GM06990 (cell line): ENCODE measurements around the gene NOSIP.
A peak's percentile ranks its signal among the peaks of the same experiment; 100 is the strongest.

Experiments
- DNase-seq: peaks from one replicate; pipeline ENCODE4 v3.0.0-alpha.2; 2011; ENCODE audit not compliant: insufficient read length; ENCODE audit errors: extremely low read depth
- H3K27me3 ChIP-seq: replicated peaks from 2 replicates; pipeline ENCODE4 v1.6.0; 2011; ENCODE audit warnings: low read length; ENCODE audit not compliant: control insufficient read depth, insufficient read depth
- H3K36me3 ChIP-seq: 2 replicates; pipeline ENCODE4 v1.5.1; 2011; ENCODE audit warnings: low read length; ENCODE audit not compliant: control insufficient read depth, insufficient read depth
- H3K4me3 ChIP-seq: replicated peaks from 2 replicates; pipeline ENCODE4 v1.5.1; 2011; ENCODE audit warnings: low read depth, mild to moderate bottlenecking, control low read depth, low read length
- CTCF ChIP-seq: IDR thresholded peaks from 2 replicates; pipeline ENCODE4 v1.5.1; 2011; ENCODE audit warnings: low read length, control low read depth, mild to moderate bottlenecking, inconsistent platforms; ENCODE audit not compliant: insufficient read depth, poor library complexity, severe bottlenecking

Gene NOSIP

GRCh38 chr19:49538643-49539042, 41.7 kb downstream of the NOSIP start:
- TF ChIP-seq CTCF: no peak
- DNase-seq: no peak
- H3K27me3 ChIP-seq: no peaks in the 10 kb centered on the region
- H3K4me3 ChIP-seq: no peak overlapping the region
- no peaks in the 10 kb centered on the region for H3K36me3 ChIP-seq

DNA sequence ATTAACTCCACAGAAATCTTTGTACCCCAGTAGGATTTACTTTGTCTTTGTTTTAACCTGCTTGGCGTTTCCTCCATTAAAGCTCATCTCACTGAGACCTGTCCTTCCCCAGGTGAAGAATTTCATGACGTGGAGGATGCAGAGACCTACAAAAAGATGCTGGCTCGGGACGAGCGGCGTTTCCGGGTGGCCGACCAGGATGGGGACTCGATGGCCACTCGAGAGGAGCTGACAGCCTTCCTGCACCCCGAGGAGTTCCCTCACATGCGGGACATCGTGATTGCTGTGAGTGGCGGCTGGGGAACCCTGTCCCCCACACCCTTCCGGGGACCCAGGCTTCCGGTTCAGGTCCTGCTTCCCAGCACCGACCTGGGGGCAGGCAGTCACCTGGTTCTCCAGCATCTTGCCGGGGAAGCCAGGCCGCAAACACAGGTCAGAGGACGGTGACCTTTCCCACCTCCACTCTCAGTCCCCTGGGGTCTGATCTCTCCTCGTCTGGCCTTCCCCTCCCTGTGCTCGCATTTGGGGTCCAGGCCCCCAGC, 43.4 kb downstream of the NOSIP start:
- Histone ChIP-seq H3K36me3 (no peaks in the 10 kb centered on the region), H3K27me3 (no peaks in the 10 kb centered on the region), H3K4me3 (no peak overlapping the region)
- TF ChIP-seq CTCF: no peak
- no peak for DNase-seq

DNA sequence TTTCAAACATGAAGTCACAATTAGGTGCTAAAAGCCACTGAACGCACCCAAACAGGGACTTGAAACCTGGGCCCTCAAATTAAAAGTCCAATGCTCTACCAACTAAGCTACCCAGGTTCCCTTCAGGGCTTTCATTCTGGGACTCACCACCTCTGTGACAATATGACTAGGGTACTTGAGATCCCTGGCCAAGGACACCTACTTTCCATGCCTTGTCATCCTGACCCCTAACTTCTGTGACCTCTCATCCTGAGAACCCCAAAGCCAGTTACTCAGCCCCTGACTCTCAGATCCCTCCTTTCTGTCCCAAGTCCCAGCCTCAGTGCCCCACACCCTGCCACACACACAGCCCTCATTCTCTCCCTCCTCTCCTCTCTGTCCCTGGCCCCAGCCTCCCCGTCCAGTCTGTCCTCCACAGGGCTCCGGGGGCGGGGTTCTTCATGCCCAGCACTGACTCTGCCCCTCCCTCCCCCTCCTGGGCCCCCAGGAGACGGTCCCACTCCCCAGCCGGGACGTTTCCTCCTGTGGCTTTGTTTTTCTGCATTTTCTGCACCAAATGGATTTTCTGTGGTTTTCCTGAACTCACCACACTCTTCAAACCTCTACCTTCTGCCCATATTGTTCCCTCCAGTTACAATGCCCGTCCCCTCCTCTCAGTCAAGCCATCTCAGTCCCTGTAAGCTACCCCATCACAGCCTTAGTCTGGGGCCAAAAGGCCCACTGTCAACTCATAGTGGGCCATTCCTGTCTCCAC, 45.5 kb downstream of the NOSIP start:
- no peak for TF ChIP-seq CTCF
- Histone ChIP-seq H3K27me3 (no peaks in the 10 kb centered on the region), H3K4me3 (no peak overlapping the region), H3K36me3 (no peaks in the 10 kb centered on the region)
- DNase-seq: no peak

DNA sequence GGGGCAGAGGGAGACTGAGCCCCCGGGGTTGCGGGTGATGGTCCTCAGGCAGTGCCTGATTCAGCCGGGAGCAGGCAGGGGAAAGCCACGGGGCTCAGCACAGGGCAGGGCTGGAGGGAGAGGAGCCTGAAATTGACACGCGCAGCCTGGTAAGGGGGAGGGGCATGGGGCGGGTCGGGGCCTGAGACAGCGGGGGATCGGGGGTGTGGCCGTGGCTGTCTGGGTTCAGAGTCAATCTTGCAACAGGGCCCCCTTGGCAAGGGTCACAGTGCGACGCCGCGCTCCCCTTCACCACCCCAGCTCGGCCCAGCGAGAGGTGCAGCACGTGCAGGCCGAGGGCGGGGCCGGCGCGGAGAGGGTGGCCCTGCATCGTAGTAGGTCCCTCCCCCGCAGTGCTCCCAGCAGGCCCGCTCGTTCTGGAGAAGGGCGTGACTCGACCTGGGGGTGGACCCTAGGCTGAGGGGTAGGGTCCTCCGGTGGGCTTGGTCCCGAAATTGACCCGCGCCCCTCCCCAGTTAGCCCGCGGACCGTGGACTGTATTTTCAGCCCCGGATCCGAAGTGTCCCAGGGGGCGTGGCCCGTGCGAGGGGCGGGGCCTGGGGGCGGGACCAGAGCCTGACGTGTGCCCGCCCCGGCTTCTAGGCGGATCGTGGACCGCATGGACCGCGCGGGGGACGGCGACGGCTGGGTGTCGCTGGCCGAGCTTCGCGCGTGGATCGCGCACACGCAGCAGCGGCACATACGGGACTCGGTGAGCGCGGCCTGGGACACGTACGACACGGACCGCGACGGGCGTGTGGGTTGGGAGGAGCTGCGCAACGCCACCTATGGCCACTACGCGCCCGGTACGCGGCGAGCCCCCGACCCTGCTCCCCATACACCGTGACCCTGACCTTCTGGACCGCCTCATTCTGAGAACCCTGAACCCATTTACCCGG, 46.5 kb downstream of the NOSIP start:
- Histone ChIP-seq H3K36me3 (no peaks in the 10 kb centered on the region), H3K4me3 (peak overlapping the region; percentile 69), H3K27me3 (no peaks in the 10 kb centered on the region)
- peak; percentile 46 for TF ChIP-seq CTCF
- peak; percentile 85 for DNase-seq

GRCh38 chr19:49530708-49531107, 49.6 kb downstream of the NOSIP start:
- Histone ChIP-seq H3K36me3 (no peaks in the 10 kb centered on the region), H3K27me3 (no peaks in the 10 kb centered on the region), H3K4me3 (no peak overlapping the region)
- TF ChIP-seq CTCF: no peak
- DNase-seq: no peak
